Stimulated activated CD8-positive, alpha-beta memory T cell treated with anti-CD3 and anti-CD28 coated beads, Interleukin-2, amount 100 ng/mL, for 1 hour (primary cell): ENCODE measurements around the gene ARID3A.

ENCODE experiments used
- DNase-seq, 2 donors: peaks; one replicate each; pipeline ENCODE4 v3.0.0-alpha.2; 2020; ENCODE audit warnings: low read depth in 2 of 2

ARID3A gene

GRCh38 chr19:1004803-1005664 is 79.2 kb downstream of the ARID3A start:
- DNase-seq = no peak

- DNase-seq = no peak
Observed at GRCh38 chr19:1006711-1007398, 81.0 kb downstream of the ARID3A start.

- no peak for DNase-seq
Observed at GRCh38 chr19:1007399-1008251, 81.8 kb downstream of the ARID3A start.

GRCh38 chr19:1008268-1009040 is 82.6 kb downstream of the ARID3A start:
- no peak for DNase-seq

GRCh38 chr19:1009041-1009980 is 83.5 kb downstream of the ARID3A start:
- no peak for DNase-seq

GRCh38 chr19:1009981-1010538 is 84.2 kb downstream of the ARID3A start:
- DNase-seq = no peak

GRCh38 chr19:1010586-1011510 is 85.0 kb downstream of the ARID3A start:
- no peak for DNase-seq

- no peak for DNase-seq
Observed at GRCh38 chr19:1011831-1012333, 86.0 kb downstream of the ARID3A start.

GRCh38 chr19:1012334-1012733 is 86.5 kb downstream of the ARID3A start:
- no peak for DNase-seq

- DNase-seq = no peak
Observed at GRCh38 chr19:1013218-1013617, 87.4 kb downstream of the ARID3A start.

GRCh38 chr19:1014161-1015060 is 88.6 kb downstream of the ARID3A start:
- DNase-seq = no peak

GRCh38 chr19:1015061-1015781 is 89.4 kb downstream of the ARID3A start:
- DNase-seq = no peak

- DNase-seq = no peak
Observed at GRCh38 chr19:1015782-1016646, 90.2 kb downstream of the ARID3A start.

GRCh38 chr19:1016647-1017114 is 90.8 kb downstream of the ARID3A start:
- DNase-seq = no peak

- no peak for DNase-seq
Observed at GRCh38 chr19:1017115-1017905, 91.5 kb downstream of the ARID3A start.
